A172 (cell line): ENCODE measurements around the gene SLC5A2. TPM values are rescaled to one million over a fixed set of nuclear protein-coding genes. Genes with fewer than 3 reads are reported as not detected.
A peak's percentile ranks its signal among the peaks of the same experiment; 100 is the strongest.
"Not testable (repeated sequence)": the region's sequence is repeated elsewhere in the genome, so short reads cannot be mapped to it uniquely, and the experiment has no call there.

Experiments
- DNase-seq: peaks from one replicate; pipeline ENCODE4 v3.0.0-alpha.2; 2015; ENCODE audit warnings: low spot score
- total RNA-seq: library from RNA; depleted of rRNA; stranded (reverse); fragments of >200 nt; shearing (Covaris generic); gene quantifications from 2 replicates; pipeline ENCODE4 v1.2.3, GENCODE V29; 2014; rRNA removed

SLC5A2 gene
- total RNA-seq: 0.05 TPM in 1 of 2 replicates, not detected in the other

DNA sequence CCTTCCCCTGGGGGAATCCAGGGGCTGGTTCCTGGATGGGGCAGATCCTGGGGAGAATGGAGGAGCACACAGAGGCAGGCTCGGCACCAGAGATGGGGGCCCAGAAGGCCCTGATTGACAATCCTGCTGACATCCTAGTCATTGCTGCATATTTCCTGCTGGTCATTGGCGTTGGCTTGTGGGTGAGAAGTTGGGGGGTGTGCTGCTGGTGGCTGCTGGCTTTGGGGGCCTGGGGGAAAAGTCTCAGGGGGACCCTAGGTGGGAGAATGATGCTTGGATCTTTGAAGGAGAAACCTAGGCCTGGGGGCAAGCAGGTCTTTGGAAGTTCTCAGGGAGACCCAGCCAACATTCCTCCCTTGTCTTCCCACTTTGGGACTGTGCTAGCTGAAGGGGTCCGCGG is at the start of gene SLC5A2:
Gene SLC5A2, plus strand, starts transcription at position 43 of the 400 bp plus-strand sequence. Its CDS starts 14 bp downstream, at position 57.
- no peak for DNase-seq

DNA sequence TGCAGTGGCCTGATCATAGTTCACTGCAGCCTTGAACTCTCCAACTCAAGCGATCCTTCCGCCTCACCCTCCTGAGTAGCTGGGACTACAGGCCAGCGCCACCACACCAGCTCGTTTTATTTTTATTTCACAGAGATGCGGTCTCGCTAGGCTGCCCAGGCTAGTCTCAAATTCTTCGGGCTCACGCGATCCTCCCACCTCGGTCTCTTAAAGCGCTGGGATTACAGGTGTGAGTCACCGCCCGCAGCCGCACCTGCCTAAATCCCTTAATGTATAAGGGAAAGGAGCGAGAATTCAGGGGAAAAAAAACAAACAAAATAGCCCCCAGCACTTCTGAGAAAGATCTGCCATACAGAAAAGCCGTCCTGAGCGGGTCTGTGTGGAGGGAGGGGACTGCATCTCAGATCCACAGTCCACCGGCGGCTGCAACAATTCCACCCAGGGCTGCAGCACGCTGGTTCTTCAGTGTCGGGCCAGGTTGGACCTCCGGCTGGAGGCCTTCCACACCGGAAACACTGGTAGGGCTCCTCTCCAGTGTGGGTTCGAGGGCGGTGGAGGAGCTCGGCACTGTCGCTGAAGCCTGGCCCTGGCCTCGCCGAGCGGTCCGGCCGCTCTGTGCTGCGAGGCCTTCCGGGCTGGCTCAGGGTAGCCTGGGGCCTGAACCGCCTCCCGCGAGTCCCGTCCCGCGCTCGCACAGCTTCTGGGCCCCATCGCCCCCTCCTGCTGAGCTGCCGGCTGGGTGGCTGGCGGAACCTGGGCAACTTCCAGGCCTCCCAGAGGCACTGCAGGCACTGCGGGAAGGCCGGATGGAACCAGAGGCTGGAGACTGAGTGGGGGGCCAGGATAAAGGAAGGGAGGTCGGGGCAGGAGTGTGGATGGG is 47.3 kb upstream of the SLC5A2 start:
- no peak for DNase-seq

DNA sequence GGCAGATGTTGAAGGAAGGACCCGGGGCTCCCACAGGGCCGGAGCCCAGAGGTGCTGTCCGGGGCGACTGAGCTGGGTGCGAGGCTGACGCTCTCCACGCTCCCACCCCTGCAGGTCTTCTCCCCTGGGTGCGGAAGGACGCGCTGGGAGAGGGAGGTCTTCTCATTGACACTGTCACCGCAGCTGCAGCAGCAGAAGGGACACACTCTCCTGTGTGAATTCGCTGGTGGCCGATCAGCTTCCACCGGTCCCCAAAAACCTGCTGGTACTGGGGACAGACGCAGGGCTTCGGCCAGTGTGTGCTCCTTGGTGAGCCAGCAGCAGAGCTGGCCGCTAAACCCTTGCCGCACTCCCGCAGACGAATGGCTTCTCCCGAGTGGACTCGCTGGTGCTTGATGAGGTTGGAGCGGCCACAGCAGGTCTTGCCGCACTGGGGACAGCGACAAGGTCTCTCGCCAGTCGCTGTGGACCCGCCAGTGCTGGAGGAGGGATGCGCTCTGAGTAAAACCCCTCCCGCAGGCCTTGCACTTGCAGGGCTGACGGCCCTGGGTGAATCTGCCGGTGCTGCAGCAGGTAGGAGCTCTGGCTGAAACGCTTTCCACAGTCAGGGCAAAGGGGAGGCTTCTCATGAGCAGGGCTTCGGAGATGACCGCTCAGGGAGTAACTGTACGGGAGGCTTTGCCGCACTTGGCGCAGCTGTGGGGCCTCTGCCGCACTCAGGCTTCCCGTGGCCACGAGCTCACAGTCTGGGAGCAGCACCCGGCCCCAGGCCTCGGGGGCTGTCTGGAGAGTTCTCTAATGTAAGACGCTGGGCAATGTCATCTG is 46.5 kb upstream of the SLC5A2 start:
- no peak for DNase-seq

DNA sequence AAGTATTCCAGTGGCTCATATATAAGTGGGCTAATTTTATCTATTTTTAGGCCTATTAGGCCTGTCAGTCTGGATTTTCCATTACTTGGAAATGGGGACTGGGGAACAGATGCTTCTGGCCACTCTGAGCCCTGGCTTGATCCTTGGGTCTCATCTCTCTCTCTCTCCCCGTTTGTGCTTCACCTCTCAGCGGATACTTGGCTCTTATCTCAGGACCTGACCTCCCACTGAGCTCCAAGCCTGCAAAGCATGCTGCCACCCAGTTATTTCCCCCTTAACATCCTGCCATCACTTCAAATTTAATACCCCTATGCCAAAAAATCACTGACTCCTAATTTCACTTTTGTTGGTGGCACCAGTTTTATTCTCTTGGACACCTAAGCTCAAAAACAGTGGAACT is 44.5 kb upstream of the SLC5A2 start:
- no peak for DNase-seq

DNA sequence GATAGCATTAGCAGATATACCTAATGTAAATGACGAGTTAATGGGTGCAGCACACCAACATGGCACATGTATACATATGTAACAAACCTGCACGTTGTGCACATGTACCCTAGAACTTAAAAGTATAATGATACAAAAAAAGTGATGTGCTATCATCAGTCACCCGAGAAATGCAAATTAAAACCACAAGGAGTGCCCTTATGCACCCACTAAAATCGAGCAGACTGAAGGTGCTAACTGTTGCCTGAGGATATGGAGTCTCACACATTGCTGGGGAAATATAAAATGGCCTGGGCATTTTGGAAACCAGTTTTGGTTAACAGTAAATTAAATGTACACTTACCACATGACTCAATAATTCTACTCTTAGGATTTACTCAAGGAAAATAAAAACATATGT is 43.9 kb upstream of the SLC5A2 start:
- not testable (repeated sequence) for DNase-seq

DNA sequence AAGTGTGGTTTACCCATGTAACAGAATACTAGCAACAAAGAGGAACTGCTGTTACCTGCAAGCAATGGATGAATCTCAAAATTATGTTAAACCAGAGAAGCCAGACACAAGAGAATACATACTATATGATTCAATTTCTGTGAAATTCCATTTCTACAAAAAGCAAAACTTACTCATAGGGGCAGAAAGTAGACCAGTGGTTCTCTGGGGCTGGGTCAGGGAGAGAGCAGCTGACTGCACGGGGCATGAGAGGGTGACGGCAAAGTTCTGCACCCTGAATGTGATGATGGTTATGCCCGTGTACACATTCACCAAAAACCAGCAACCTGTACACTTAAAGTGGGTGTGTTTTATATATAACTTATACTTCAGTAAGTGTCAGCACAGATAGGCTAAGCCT is 43.4 kb upstream of the SLC5A2 start:
- DNase-seq: no peak

DNA sequence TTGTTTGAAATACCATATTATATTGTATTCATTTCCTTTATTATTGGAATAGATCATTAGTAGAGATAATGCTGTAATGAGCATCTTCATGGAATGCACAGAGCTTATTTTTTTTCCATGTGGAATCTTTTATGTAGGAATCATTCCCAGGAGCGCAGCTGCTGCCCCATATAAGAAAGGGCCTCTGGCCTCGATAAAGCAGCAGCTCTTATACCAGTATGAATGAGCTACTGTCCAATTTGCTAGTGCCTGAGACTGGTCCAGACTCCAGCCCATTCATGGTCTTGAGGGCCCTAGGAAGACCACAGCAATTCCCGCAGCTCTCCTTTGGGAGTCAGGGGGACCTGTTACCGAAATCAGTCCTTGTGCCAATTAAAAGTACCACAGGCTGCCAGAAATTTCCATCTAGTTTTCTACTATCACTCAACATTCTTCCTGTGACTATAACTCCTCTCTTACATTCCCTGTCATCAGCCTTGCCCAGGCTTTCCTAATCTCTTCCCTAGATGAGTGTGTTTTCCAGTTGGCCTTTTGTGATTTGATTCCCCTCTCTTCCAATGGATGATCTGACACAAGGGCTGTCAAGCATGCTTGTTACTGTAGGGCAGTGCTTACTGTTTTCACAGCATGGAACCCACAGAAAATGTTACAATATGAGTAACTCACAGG is 42.3 kb upstream of the SLC5A2 start:
- no peak for DNase-seq

DNA sequence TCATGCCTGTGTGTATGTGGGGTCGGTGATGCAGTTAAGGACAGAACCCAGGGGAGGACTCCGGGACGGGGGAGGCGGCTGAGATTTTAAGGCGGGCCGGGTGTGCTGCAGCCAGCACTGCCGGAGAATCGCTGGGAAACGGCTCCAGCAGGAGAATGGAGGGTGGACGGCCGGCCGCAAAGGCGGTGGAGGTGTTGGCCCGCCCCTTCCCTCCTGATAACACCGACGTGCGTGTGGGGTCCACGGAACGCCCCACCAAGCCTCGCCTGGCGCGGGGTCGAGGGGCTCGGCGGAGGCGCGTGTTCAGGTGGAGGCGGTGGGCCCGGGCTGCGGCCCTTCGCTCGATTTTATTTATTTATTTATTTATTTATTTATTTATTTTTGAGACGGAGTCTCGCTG is 41.0 kb upstream of the SLC5A2 start:
- DNase-seq: no peak

DNA sequence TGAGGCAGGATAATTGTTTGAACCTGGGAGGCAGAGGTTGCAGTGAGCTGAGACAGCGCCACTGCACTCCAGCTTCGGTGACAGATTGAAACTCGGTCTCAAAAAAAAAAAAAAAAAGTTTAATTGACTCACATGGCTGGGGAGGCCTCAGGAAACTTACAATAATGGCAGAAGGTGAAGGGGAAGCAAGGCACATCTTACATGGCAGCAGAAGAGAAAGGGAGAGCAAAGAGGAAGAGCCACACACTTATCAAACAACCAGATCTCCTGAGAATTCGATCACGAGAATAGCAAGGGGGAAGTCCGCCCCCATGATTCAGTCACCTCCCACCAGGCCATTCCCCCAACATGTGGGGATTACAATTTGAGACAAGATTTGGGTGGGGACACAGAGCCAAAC is 37.0 kb upstream of the SLC5A2 start:
- not testable (repeated sequence) for DNase-seq

DNA sequence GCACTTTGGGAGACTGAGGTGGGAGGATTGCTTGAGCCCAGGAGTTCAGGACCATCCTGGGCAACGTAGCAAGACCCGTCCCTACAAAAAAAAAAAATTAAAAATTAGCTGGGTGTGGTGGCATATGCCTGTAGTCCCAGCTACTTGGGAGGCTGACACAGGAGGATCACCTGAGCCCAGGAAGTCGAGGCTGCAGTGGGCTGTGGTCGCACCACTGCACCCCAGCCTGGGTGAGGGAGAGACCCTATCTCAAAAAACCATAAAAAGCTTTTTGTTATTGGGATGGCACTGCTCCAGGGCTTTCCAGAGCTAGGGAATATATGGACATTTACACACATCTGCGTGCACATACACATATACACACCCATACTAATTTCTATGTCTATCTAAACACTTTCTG is 31.7 kb upstream of the SLC5A2 start:
- DNase-seq: no peak

DNA sequence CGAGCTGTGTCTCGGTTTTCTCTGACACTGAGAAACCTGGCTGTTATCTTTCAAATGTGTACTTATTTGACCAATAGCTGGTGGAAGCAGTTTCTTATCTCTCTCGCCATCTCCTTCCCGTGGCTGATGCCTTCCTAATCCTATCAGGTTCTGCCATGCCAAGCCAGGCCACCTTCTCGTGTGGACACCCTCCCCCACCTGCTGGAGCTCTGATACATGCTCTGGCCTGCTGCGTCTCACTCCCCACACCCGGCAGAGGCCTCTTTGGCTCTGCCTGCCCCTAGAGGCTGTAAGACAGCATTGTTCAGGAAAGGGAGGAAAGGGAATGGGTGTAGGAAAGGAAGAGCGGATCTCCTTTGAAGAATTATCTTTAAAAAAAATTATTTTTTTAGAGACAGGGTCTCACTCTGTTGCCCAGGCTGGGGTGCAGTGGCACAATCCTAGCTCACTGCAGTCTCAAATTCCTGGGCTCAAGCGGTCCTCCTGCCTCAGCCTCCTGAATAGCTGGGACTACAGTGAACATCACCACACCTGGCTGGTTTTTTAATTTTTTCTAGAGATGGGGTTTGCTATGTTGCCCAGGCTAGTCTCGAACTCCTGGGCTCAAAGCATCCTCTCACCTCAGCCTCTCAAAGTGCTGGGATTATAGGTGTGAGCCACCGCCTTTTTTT is 31.1 kb upstream of the SLC5A2 start:
- peak; percentile 75 for DNase-seq

DNA sequence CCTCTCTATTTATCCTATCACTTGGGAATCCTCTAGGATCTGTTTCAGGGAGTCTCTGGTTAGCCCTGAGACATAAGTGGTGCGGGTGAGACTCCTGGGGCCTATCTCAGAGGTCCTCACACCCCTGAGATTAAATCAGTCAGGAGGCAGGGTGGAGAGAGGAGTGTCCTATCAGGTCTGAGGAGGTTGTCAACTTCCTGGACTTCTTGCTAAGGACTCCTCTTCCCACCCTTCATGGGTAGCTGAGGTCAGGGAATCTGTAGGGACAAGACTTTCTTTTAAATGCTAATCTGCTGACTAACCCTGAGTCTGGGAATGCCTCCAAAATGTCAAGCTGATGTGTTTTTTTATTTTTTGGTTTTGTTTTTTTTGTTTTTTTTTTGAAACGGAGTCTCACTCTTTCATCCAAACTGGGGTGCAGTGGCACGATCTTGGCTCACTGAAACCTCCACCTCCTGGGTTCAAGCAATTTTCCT is 30.3 kb upstream of the SLC5A2 start:
- DNase-seq: peak; percentile 94

DNA sequence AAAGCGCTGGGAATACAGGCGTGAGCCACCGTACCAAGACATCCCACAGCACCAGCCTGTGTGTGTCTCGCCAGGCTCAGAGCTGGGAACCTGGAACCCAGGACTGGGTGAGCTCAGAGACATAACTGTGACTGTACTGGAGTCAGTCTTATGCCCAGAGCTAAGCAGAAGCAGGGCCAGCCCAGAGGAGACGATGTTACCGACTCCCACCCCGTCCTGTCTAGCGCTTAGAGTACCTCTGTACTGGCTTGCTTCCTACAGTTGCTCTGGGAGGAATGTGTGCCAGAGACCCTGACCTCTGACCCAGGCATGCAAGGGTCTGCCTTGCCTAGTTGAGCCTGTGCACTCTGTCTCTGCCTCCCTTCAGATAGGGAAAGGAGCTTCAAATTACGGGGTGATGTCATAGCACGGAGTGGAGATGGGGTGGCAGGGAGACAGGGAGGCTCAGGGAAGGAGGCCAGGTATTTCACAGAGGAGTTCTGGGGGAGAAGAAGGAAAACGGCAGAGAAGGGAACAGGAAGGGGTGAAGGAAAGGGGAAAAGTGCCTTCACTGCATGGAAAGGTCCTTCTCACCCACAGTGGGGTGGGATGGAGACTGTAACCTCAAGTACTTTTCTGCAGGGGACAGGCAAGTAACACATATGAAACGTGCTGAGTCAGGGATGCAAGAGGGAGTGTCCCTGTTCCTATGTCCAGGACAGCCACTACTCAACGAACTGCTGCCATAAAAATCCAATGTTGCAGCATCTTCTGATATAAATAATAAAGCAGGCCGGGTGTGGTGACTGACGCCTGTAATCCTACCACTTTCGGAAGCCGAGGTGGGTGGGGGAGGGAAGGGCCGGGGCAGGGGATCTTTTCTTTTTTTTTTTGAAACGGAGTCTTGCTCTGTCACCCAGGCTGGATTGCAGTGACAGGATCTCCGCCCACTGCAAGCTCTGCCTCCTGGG is 29.4 kb upstream of the SLC5A2 start:
- peak; percentile 68 for DNase-seq

DNA sequence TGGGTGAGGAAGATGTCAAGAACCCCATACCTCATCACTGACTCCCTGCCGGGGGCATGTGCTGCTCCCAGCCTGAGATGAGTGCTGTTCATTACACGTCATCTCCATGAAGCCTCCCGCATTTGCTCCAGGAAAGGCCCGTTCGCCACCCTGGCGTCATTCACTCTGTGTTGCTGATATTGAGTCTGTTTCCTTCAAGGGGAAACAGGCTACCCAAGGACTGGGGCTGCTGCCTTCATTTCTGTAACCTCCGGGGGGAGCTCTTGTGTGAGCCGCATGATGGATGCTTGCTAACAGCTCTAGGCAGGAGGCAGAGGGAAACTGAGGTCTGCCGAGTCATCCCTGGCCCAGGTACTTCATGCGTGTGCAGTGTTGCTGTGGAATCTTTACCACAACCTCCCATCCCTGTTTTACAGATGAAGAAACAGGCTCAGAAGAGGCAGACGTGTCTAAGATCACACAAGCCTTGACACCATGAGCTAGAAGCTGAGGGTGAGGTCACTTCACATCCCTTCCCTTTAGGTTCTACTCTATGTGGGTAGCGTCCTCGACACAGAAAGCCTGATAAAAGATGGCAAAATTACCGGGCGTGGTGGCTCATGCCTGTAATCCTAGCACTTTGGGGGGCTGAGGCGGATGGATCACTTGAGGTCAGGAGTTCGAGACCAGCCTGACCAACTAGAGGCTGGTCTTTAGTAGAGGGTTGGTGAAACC is 27.2 kb upstream of the SLC5A2 start:
- no peak for DNase-seq

DNA sequence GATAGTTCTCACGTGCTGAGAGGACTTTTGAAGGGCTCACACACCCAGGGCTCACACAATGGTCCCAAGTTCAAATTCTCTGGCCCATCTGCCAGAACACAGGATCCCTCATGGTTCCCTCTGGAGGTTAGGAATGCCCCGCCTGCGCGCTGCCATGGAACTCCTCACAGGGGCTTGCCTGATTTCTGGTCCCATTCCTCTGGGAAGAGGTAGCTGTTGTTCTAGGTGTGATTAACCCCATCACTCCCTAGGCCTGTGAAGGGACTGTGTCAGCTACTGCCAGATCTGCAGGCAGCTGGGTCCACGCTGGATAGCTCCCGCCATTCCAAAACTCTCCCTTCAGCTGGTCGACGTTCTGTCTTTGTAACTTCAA is 25.9 kb upstream of the SLC5A2 start:
- DNase-seq: no peak

DNA sequence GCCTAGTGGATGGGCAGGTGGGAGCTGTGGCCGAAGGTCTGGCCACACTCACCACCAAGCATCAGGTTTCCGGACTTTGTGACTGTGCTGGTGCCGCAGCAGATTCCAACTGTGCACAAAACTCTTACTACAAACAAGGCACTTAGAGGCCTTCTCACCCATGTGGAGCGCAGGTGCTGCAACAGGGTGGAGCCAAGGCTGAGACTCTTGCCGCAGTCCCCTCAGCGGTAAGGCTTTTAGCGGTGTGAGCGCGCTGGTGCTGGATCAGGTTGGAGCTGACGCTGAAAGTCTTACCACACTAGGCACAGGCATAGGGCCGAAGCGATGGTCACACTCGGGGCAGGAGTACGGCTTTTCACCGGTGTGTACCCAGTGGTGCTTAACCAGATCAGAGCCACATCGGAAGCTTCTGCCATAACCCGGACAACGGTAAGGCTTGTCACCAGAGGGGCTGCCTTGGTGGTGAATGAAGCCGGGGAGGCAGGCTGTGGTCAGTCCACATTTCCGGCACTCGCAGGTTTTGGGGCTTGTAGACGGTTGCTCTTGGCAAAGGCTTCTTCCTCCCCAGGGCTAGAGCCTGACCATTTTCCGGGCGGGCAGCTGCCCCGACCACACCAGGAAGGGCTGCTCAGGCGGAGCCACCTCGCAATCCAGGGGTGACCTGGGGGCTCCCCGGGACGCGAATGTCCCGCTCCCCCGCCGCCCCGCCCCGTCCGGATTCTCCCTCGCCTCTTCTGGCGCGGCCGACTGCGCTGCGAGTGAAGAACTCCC is 24.7 kb upstream of the SLC5A2 start:
- DNase-seq: peak; percentile 41

DNA sequence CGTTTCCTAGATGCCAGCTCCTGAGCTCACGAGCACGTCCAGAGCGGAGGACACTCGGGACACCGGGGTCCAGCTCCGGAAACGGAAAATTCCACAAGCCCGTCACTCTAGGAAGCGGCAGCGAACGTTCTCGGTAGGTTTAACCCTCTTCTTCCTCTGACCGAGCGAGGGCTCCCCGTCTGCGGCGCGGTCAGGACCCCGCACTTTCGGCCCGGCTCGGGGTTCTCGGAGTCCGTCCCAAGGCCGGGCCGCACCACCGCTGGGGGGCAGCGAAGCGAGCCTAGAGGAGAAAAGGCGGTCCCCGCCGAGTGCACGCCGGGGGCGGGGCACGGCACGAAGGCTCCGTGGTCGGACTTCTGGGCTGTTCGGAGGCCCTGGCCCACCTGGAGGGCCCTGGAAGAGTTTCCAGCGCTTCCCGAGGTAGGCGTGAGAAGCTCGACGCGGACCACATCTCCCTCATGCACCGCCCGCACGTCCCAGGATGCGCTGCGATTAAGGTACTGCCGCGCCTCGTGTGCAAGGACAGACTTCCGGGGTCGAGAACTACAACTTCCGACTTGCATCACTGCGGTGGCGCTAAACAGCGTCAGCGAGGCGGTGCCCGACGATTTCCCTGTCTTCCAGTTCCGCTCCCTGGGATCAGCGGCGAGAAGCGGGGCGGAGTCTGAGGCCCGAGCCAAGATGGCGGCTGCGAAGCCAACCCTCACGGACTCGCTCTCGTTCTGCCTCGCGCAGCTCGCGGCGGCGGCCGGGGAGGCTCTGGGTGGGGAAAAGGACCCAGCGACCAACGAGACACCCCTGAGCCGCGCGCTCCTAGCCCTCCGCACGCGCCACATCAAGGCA is 23.9 kb upstream of the SLC5A2 start, which contains the start of gene ARMC5:
Gene ARMC5, plus strand, starts transcription at position 658 of the 843 bp plus-strand sequence. Its CDS starts 24 bp downstream, at position 682.
- DNase-seq: peak; percentile 98
